ENCODE results near the gene SLC25A5. TPM values are rescaled to one million over a fixed set of nuclear protein-coding genes. Genes with fewer than 3 reads are reported as not detected.

SLC25A5 gene
- 100 to 1,000 TPM; 122 to 195 (median 147) TPM for total RNA-seq

- TF ChIP-seq CTCF (IDR thresholded peaks at IDR 0.05; ENCODE audit: low read depth) = no peak
Observed at GRCh38 chrX:119467842-119468550, at the start of gene SLC25A5. Gene SLC25A5, plus strand, starts transcription at chrX:119468444. Its CDS starts 72 bp downstream, at chrX:119468516.

DNA sequence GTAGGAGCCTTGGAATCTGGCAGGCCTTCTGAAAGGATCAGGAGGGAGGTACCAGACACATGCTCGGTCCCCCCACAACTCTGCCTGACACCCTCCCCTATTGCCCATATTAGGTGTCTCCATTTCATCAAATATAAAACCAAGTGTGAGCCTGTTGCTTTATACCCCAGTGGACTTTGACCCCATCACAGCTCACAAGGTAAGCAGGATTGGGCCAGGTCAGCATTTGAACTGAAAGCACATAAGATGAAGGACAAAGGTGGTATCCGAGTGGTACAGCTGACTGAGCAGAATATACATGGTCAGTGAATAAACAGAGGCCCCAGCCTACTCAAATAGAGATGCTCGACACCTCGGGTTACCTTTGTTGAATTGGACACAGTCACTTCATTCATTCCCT is 49.1 kb upstream of the SLC25A5 start:
- TF ChIP-seq CTCF (IDR thresholded peaks at IDR 0.05; ENCODE audit: low read depth) = no peak

DNA sequence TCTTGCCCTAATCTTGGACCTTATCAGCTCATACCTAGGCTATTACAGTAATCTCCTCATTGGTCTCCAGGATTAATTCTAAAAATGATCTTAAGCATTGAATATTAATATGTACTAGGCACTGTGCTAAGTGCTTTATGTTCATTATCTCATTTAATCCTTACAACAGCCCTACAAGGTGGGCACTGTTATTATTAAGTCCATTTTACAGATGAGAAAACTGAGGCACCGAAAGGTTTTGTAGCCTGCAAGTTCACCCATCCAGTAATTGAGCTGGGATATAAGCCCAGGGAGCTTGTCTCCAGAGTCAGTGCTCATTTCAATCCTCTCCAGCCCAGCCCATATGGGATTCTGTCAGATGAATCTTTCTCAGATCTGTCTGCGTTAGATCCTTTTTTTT is 48.3 kb upstream of the SLC25A5 start:
- no peak for TF ChIP-seq CTCF (IDR thresholded peaks at IDR 0.05; ENCODE audit: low read depth)

DNA sequence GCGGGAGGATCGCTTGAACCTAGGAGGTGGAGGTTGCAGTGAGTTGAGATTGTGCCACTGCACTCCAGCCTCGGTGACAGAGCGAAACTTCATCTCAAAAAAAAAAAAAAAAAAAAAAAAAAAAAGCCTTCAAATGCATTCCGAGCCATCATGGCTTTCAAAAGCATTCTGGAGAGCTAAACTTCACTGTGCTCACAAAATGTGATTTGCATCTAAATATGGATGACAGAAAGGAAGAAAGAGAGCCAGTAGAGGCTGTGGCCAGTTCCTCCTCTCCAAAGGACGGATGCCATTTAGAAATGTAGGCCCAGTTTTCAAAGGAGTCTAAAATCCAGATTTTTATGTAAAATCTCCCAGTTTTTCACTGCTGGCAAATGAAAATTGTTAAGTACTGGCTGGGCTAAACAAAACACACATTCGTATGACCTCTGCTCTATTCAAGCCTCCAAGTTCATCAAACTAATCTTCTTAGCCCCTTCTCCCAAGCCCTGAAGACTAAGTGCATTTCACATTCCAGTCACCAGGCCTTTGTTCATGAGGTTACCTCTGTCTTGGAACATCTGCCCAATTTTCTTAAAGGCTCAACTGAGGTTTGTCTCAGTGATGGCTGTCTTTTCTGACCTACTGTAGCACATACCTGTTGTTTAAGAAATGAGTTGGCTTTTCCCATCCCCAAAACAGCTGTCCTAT is 47.1 kb upstream of the SLC25A5 start:
- no peak for TF ChIP-seq CTCF (IDR thresholded peaks at IDR 0.05; ENCODE audit: low read depth)

GRCh38 chrX:119423631-119424030 is 44.6 kb upstream of the SLC25A5 start:
- no peak for TF ChIP-seq CTCF (IDR thresholded peaks at IDR 0.05; ENCODE audit: low read depth)

GRCh38 chrX:119424999-119425398 is 43.2 kb upstream of the SLC25A5 start:
- TF ChIP-seq CTCF (IDR thresholded peaks at IDR 0.05; ENCODE audit: low read depth) = no peak

DNA sequence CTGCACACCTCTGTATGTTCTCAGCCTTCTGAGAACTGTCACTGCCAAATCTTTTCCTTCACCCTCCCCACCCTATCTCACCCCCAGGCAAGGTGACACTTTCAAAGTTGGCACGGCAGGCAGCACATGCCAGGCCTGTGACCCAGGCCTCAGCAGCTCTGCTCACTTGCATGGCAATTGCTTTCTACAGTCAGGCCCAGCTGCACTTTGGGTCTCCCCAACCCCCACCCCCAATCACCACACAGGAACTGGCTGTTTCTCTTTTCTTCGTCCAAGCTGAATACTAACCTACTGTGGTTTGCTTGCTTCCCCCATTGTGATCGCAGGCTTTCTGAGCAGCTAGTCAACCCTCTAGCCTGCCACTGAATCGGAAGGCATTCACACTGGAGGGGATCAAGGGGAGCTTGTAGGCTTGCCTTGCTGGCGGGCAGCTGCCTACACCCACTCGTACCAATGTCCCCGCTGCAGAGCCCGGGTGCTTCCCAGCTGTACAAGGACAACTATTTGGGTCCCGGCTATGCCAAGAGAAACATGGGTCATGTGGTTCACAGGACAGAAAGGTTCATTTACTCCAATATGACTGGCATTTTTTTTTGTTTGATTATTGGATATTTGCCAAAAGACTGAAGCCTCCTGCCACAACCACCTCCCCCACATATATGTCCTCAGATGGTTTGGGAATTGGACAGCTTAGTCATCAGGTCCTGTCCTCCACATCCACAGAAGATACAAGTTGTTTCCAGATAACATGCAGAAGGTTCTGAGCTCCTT is 41.0 kb upstream of the SLC25A5 start:
- no peak for TF ChIP-seq CTCF (IDR thresholded peaks at IDR 0.05; ENCODE audit: low read depth)
